ENCODE data around the gene CCT2.

GRCh38 chr12:69545081-69545480 is 40.2 kb upstream of the CCT2 start:
- TF ChIP-seq, protein P1, sequence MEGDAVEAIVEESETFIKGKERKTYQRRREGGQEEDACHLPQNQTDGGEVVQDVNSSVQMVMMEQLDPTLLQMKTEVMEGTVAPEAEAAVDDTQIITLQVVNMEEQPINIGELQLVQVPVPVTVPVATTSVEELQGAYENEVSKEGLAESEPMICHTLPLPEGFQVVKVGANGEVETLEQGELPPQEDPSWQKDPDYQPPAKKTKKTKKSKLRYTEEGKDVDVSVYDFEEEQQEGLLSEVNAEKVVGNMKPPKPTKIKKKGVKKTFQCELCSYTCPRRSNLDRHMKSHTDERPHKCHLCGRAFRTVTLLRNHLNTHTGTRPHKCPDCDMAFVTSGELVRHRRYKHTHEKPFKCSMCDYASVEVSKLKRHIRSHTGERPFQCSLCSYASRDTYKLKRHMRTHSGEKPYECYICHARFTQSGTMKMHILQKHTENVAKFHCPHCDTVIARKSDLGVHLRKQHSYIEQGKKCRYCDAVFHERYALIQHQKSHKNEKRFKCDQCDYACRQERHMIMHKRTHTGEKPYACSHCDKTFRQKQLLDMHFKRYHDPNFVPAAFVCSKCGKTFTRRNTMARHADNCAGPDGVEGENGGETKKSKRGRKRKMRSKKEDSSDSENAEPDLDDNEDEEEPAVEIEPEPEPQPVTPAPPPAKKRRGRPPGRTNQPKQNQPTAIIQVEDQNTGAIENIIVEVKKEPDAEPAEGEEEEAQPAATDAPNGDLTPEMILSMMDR (IDR thresholded peaks at IDR 0.05; ENCODE audit: poor library complexity): no peak
- TF ChIP-seq EZH2 (IDR thresholded peaks at IDR 0.05; ENCODE audit: borderline replicate concordance): no peak
